ENCODE data around the gene LPCAT4. TPM values are rescaled to one million over a fixed set of nuclear protein-coding genes. Genes with fewer than 3 reads are reported as not detected.
A peak's percentile ranks its signal among the peaks of the same experiment; 100 is the strongest.
"Not testable (repeated sequence)": the region's sequence is repeated elsewhere in the genome, so short reads cannot be mapped to it uniquely, and the experiment has no call there.

Gene LPCAT4
- total RNA-seq (10 to 100 TPM; 18.1 to 22.7 TPM), polyA plus RNA-seq (ENCODE audit: insufficient read length in 2 of 2) (100 to 1,000 TPM; 116 to 155 TPM)
- long read RNA-seq, donor 1, transcript LPCAT4-201 (14 exons, 2,262 nt) = major isoform, 20 of 37 reads
- long read RNA-seq, donor 1, partial matches to known transcripts = 10 of 37 reads
- long read RNA-seq, donor 1, other reads (novel, unspliced or antisense) = 0 of 37 reads
- long read RNA-seq, donor 2, partial matches to known transcripts = 0 of 5 reads
- long read RNA-seq, donor 2, other reads (novel, unspliced or antisense) = 0 of 5 reads
- long read RNA-seq, donor 3, partial matches to known transcripts = 0 of 8 reads
- long read RNA-seq, donor 3, other reads (novel, unspliced or antisense) = 0 of 8 reads
- long read RNA-seq, donor 4, transcript LPCAT4-201 (14 exons, 2,262 nt) = major isoform, 5 of 19 reads
- long read RNA-seq, donor 4, transcript LPCAT4-206 (4 exons, 915 nt) = major isoform, 5 of 19 reads
- long read RNA-seq, donor 4, partial matches to known transcripts = 8 of 19 reads
- long read RNA-seq, donor 4, other reads (novel, unspliced or antisense) = 0 of 19 reads

- Histone ChIP-seq H3K9me3 (ENCODE audit: control insufficient read depth, insufficient read depth, low read length) (no peaks in the 10 kb centered on the region), H3K27ac (ENCODE audit: low read depth, low read length) (peak within 1 kb of the TSS; percentile 94), H3K4me1 (ENCODE audit: control insufficient read depth, insufficient read depth, low read length) (peaks cover 23% of the 10 kb centered on the region), H3K27me3 (ENCODE audit: control insufficient read depth, insufficient read depth, low read length) (no peaks in the 10 kb centered on the region), H3K4me3 (ENCODE audit: low read depth, low read length) (peak within 1 kb of the TSS; percentile 89), H3K36me3 (ENCODE audit: control insufficient read depth, insufficient read depth, low read length) (peaks cover 22% of the 10 kb centered on the region)
- DNase-seq (ENCODE audit: low read depth in 4 of 6, low spot score in 6 of 6) = peak; percentile 71 to 96 (median 79)
- 0% methylated on average over 77 of the region's 80 CpGs for WGBS (ENCODE audit: insufficient coverage)
Observed at GRCh38 chr15:34367101-34368081, at the start of gene LPCAT4. TSS of gene LPCAT4 (minus strand) at chr15:34367196. CDS start at chr15:34367100, 96 bp downstream.

- not testable (repeated sequence) for H3K4me1 ChIP-seq (ENCODE audit: control insufficient read depth, insufficient read depth, low read length); H3K4me3 ChIP-seq (ENCODE audit: low read depth, low read length); H3K36me3 ChIP-seq (ENCODE audit: control insufficient read depth, insufficient read depth, low read length); H3K27ac ChIP-seq (ENCODE audit: low read depth, low read length); H3K27me3 ChIP-seq (ENCODE audit: control insufficient read depth, insufficient read depth, low read length); H3K9me3 ChIP-seq (ENCODE audit: control insufficient read depth, insufficient read depth, low read length); DNase-seq (ENCODE audit: low read depth in 4 of 6, low spot score in 6 of 6)
- no CpG with 5 or more reads among the region's 19 CpGs for WGBS (ENCODE audit: insufficient coverage)
Observed at GRCh38 chr15:34409511-34409910, 42.5 kb upstream of the LPCAT4 start.

- H3K27ac ChIP-seq (ENCODE audit: low read depth, low read length); H3K9me3 ChIP-seq (ENCODE audit: control insufficient read depth, insufficient read depth, low read length); H3K36me3 ChIP-seq (ENCODE audit: control insufficient read depth, insufficient read depth, low read length); H3K4me1 ChIP-seq (ENCODE audit: control insufficient read depth, insufficient read depth, low read length); H3K4me3 ChIP-seq (ENCODE audit: low read depth, low read length); DNase-seq (ENCODE audit: low read depth in 4 of 6, low spot score in 6 of 6); H3K27me3 ChIP-seq (ENCODE audit: control insufficient read depth, insufficient read depth, low read length): not testable (repeated sequence)
- WGBS (ENCODE audit: insufficient coverage) = no CpG with 5 or more reads among the region's 10 CpGs
Observed at GRCh38 chr15:34408973-34409372, 42.0 kb upstream of the LPCAT4 start.

GRCh38 chr15:34403899-34404298, 36.9 kb upstream of the LPCAT4 start:
- not testable (repeated sequence) for DNase-seq (ENCODE audit: low read depth in 4 of 6, low spot score in 6 of 6); H3K27ac ChIP-seq (ENCODE audit: low read depth, low read length); H3K4me1 ChIP-seq (ENCODE audit: control insufficient read depth, insufficient read depth, low read length); H3K27me3 ChIP-seq (ENCODE audit: control insufficient read depth, insufficient read depth, low read length); H3K9me3 ChIP-seq (ENCODE audit: control insufficient read depth, insufficient read depth, low read length); H3K36me3 ChIP-seq (ENCODE audit: control insufficient read depth, insufficient read depth, low read length); H3K4me3 ChIP-seq (ENCODE audit: low read depth, low read length)
- no CpG with 5 or more reads among the region's 3 CpGs for WGBS (ENCODE audit: insufficient coverage)

- not testable (repeated sequence) for H3K36me3 ChIP-seq (ENCODE audit: control insufficient read depth, insufficient read depth, low read length); H3K27me3 ChIP-seq (ENCODE audit: control insufficient read depth, insufficient read depth, low read length); H3K9me3 ChIP-seq (ENCODE audit: control insufficient read depth, insufficient read depth, low read length); H3K4me3 ChIP-seq (ENCODE audit: low read depth, low read length); DNase-seq (ENCODE audit: low read depth in 4 of 6, low spot score in 6 of 6); H3K27ac ChIP-seq (ENCODE audit: low read depth, low read length); H3K4me1 ChIP-seq (ENCODE audit: control insufficient read depth, insufficient read depth, low read length)
- no CpG with 5 or more reads among the region's 4 CpGs for WGBS (ENCODE audit: insufficient coverage)
Observed at GRCh38 chr15:34403160-34403598, 36.2 kb upstream of the LPCAT4 start.

GRCh38 chr15:34397637-34398259, 30.8 kb upstream of the LPCAT4 start:
- H3K27ac ChIP-seq (ENCODE audit: low read depth, low read length); H3K9me3 ChIP-seq (ENCODE audit: control insufficient read depth, insufficient read depth, low read length); H3K36me3 ChIP-seq (ENCODE audit: control insufficient read depth, insufficient read depth, low read length); H3K27me3 ChIP-seq (ENCODE audit: control insufficient read depth, insufficient read depth, low read length); DNase-seq (ENCODE audit: low read depth in 4 of 6, low spot score in 6 of 6); H3K4me1 ChIP-seq (ENCODE audit: control insufficient read depth, insufficient read depth, low read length); H3K4me3 ChIP-seq (ENCODE audit: low read depth, low read length): not testable (repeated sequence)
- no CpG with 5 or more reads among the region's 6 CpGs for WGBS (ENCODE audit: insufficient coverage)

GRCh38 chr15:34392981-34393380, 26.0 kb upstream of the LPCAT4 start:
- not testable (repeated sequence) for H3K4me3 ChIP-seq (ENCODE audit: low read depth, low read length); H3K27ac ChIP-seq (ENCODE audit: low read depth, low read length); H3K4me1 ChIP-seq (ENCODE audit: control insufficient read depth, insufficient read depth, low read length); H3K9me3 ChIP-seq (ENCODE audit: control insufficient read depth, insufficient read depth, low read length); H3K36me3 ChIP-seq (ENCODE audit: control insufficient read depth, insufficient read depth, low read length); H3K27me3 ChIP-seq (ENCODE audit: control insufficient read depth, insufficient read depth, low read length); DNase-seq (ENCODE audit: low read depth in 4 of 6, low spot score in 6 of 6)
- WGBS (ENCODE audit: insufficient coverage) = no CpG with 5 or more reads among the region's 2 CpGs

- H3K27me3 ChIP-seq (ENCODE audit: control insufficient read depth, insufficient read depth, low read length); H3K36me3 ChIP-seq (ENCODE audit: control insufficient read depth, insufficient read depth, low read length); H3K27ac ChIP-seq (ENCODE audit: low read depth, low read length); H3K4me3 ChIP-seq (ENCODE audit: low read depth, low read length); H3K9me3 ChIP-seq (ENCODE audit: control insufficient read depth, insufficient read depth, low read length); DNase-seq (ENCODE audit: low read depth in 4 of 6, low spot score in 6 of 6); H3K4me1 ChIP-seq (ENCODE audit: control insufficient read depth, insufficient read depth, low read length): not testable (repeated sequence)
- no CpG with 5 or more reads among the region's 16 CpGs for WGBS (ENCODE audit: insufficient coverage)
Observed at GRCh38 chr15:34389594-34390086, 22.6 kb upstream of the LPCAT4 start.
